HUES48 (cell line): Measurements from ENCODE around the gene MIOX.

ENCODE experiments used
- H3K27ac ChIP-seq: one replicate; pipeline ENCODE4 v1.7.0; 2013; ENCODE audit warnings: low read depth, low read length, inconsistent platforms
- H3K27me3 ChIP-seq: 2 replicates; pipeline ENCODE4 v1.6.1; 2013; ENCODE audit warnings: mild to moderate bottlenecking, low read length; ENCODE audit not compliant: control insufficient read depth, insufficient read depth
- H3K36me3 ChIP-seq: 2 replicates; pipeline ENCODE4 v1.6.1; 2013; ENCODE audit warnings: low read length; ENCODE audit not compliant: control insufficient read depth, insufficient read depth
- H3K4me1 ChIP-seq: 2 replicates; pipeline ENCODE4 v1.6.1; 2013; ENCODE audit warnings: mild to moderate bottlenecking, low read length; ENCODE audit not compliant: control insufficient read depth, insufficient read depth
- H3K4me3 ChIP-seq: 2 replicates; pipeline ENCODE4 v1.5.1; 2013; ENCODE audit warnings: mild to moderate bottlenecking, low read depth, low read length
- H3K9ac ChIP-seq: 2 replicates; pipeline ENCODE4 v1.6.1; 2013; ENCODE audit warnings: mild to moderate bottlenecking, low read depth, low read length, moderate library complexity
- H3K9me3 ChIP-seq: 2 replicates; pipeline ENCODE4 v1.6.1; 2013; ENCODE audit warnings: low read length; ENCODE audit not compliant: control insufficient read depth, insufficient read depth

Gene MIOX

DNA sequence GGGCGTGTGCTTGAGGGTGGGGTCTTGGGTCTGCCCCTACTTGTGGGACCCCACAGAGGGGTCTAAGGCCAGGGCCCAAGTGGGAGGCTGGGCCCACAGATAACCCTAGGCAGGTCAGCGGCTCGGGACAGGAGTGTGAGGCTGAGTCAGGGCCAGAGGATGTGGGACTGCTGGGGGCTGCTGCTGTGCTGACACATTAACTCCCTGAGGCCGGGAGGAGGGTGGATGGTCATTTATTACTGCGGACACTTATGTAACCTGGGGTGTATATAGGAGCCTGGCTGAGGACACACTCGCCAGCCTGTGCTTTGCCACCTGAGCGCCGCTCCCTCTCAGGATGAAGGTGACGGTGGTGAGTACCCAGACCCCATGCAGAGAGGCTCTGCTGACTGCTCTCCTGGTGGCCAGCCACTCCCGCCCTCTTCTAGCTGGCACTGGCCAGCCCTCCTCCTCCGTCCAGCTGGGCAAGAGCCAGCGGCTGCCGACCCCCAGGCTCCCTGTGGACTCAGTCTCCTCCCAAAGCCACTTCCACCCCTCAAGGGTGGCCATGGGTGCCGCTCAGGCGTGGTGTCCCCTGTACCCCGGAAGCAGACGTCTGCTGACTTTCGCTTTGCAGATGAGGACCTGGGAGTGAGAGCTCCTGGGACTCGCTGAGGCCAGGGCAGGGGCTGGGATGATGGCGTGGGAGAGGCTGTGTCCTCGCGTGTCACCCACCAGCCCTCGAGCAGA, at the start of gene MIOX:
Gene MIOX (plus strand): TSS at position 299 of the 729 bp plus-strand sequence. CDS start 39 bp downstream, at position 338.
- Histone ChIP-seq H3K27ac (no peak within 1 kb of the TSS), H3K27me3 (no peaks in the 10 kb centered on the region), H3K9me3 (no peaks in the 10 kb centered on the region), H3K4me3 (no peak within 1 kb of the TSS), H3K4me1 (no peaks in the 10 kb centered on the region), H3K9ac (no peak within 1 kb of the TSS), H3K36me3 (no peaks in the 10 kb centered on the region)

DNA sequence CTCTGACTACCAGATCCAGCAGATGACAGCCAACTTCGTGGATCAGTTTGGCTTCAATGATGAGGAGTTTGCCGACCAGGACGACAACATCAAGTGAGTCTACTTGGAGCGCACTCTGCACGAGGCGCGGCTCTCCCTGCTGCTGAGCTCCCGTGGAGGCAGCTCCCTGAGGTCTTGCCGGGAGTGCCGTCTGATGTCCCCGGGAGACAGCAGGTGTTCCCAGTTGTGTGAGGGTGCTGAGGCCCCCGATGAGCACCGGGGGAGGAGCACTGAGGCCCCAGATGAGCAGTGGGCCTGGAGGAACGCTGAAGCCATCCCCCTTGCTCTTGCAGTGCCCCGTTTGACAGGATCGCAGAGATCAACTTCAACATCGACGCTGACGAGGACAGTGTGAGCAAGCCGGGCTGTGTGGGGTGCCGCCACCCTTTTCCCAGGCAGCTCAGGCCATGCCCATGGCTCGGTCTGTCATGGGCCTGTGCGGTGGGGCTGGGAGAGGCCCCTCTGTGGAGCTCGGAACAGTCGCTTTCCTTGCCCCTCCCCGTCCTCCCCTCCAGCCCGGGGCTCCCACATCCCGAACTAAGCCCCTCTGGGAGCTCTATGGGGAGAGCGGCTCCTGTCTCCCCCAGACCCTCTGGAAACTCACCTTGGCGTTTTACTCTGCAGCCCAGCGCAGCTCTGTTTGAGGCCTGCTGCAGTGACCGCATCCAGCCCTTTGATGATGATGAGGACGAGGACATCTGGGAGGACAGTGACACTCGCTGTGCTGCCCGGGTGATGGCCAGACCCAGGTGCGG, 49.0 kb upstream of the MIOX start:
- Histone ChIP-seq H3K9ac (no peak overlapping the region), H3K9me3 (no peaks in the 10 kb centered on the region), H3K27me3 (no peaks in the 10 kb centered on the region), H3K4me3 (no peak overlapping the region), H3K4me1 (no peaks in the 10 kb centered on the region), H3K36me3 (peaks cover 58% of the 10 kb centered on the region), H3K27ac (no peak overlapping the region)

- H3K36me3 ChIP-seq: peaks cover 58% of the 10 kb centered on the region
- H3K9ac ChIP-seq: no peak overlapping the region
- no peak overlapping the region for H3K4me3 ChIP-seq
- no peaks in the 10 kb centered on the region for H3K9me3 ChIP-seq
- H3K27me3 ChIP-seq: no peaks in the 10 kb centered on the region
- H3K4me1 ChIP-seq: no peaks in the 10 kb centered on the region
- H3K27ac ChIP-seq: no peak overlapping the region
Measured at GRCh38 chr22:50438305-50439275, 48.1 kb upstream of the MIOX start.

DNA sequence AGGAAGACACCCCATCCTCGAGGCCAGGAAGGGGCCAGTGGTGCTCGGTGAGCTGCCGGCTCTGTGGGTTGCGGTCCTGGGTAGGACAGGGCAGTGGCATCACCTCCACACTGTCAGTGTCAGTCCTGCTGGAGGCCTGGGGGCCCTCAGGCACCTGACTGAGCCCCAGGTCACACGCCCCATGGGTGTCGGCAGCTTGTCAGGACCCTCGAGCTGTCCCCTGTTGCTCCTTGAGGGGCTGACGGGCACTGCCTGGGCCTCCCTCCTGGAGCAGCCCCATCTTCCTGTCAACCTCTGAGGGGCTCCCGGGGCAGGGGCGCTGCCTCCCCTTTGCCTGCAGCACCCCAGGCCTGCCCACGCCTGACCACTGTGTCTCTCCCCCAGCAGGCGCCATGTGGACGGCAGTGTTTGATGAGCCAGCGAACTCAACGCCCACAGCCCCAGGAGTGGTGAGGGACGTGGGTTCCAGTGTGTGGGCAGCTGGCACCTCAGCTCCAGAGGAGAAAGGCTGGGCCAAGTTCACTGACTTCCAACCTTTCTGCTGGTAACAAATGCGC, 47.3 kb upstream of the MIOX start:
- H3K9me3 ChIP-seq: no peaks in the 10 kb centered on the region
- H3K4me1 ChIP-seq: no peaks in the 10 kb centered on the region
- H3K4me3 ChIP-seq: no peak overlapping the region
- no peak overlapping the region for H3K9ac ChIP-seq
- H3K36me3 ChIP-seq: peaks cover 58% of the 10 kb centered on the region
- H3K27ac ChIP-seq: no peak overlapping the region
- no peaks in the 10 kb centered on the region for H3K27me3 ChIP-seq

- H3K4me3 ChIP-seq: no peak overlapping the region
- peaks cover 61% of the 10 kb centered on the region for H3K36me3 ChIP-seq
- H3K27me3 ChIP-seq: no peaks in the 10 kb centered on the region
- no peaks in the 10 kb centered on the region for H3K9me3 ChIP-seq
- H3K27ac ChIP-seq: no peak overlapping the region
- H3K9ac ChIP-seq: no peak overlapping the region
- H3K4me1 ChIP-seq: no peaks in the 10 kb centered on the region
Measured at GRCh38 chr22:50439871-50440331, 46.8 kb upstream of the MIOX start.

GRCh38 chr22:50440544-50441249, 46.0 kb upstream of the MIOX start:
- H3K4me3 ChIP-seq: no peak overlapping the region
- H3K27ac ChIP-seq: no peak overlapping the region
- no peaks in the 10 kb centered on the region for H3K9me3 ChIP-seq
- H3K36me3 ChIP-seq: peaks cover 60% of the 10 kb centered on the region
- no peaks in the 10 kb centered on the region for H3K27me3 ChIP-seq
- H3K4me1 ChIP-seq: no peaks in the 10 kb centered on the region
- H3K9ac ChIP-seq: no peak overlapping the region

DNA sequence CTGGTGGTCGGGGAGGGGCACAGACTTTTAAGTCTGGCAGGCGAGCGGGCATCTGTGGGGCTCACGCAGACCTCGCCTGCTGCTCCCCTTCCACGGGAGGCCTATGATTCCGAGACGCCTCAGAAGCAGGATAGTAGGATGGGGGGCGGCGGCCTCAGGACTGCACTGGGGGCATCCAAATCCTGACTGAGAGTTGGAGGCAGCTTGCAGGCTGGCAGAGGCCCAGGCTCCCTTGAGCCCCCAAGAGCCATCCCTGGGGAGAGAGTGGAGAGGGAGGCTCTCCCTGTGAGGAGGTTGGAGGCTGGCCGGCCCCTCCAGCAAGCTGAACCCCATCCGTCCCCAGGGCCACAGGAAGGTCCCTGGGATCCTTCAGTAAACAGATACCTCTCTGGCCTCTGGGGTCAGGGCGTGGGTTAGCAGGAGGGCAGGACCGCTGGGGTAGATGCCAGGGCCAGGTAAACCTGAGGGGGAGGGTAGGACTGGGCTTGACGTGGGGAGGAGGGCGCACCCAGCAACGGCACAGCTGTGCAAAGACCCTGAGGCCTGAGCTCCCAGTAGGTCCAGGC, 45.1 kb upstream of the MIOX start:
- H3K4me3 ChIP-seq: no peak overlapping the region
- H3K9ac ChIP-seq: no peak overlapping the region
- H3K9me3 ChIP-seq: no peaks in the 10 kb centered on the region
- H3K36me3 ChIP-seq: peaks cover 58% of the 10 kb centered on the region
- H3K4me1 ChIP-seq: no peaks in the 10 kb centered on the region
- no peaks in the 10 kb centered on the region for H3K27me3 ChIP-seq
- no peak overlapping the region for H3K27ac ChIP-seq

DNA sequence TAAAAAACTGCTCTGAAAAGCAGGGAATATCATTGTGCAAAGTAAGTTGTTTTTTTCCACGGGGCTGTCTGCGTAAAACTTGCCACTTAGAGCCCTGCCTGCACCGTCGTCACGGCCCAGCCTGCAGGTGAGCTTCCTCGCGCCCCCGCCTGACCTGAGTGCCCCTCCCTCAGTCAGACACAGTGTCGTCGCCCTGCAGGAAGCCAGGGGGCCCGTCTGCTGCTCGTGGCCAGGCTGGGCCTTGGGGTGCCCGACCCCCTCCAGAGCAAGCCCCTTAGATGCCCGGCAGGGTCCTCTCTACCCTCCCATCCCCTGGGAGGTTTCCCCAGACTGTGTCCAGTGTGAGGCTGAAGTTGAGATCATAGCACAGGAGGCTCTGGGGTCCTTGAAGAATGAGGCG, 43.5 kb upstream of the MIOX start:
- H3K4me1 ChIP-seq: no peaks in the 10 kb centered on the region
- H3K27ac ChIP-seq: no peak overlapping the region
- peaks cover 62% of the 10 kb centered on the region for H3K36me3 ChIP-seq
- H3K27me3 ChIP-seq: no peaks in the 10 kb centered on the region
- H3K4me3 ChIP-seq: no peak overlapping the region
- H3K9ac ChIP-seq: no peak overlapping the region
- no peaks in the 10 kb centered on the region for H3K9me3 ChIP-seq

DNA sequence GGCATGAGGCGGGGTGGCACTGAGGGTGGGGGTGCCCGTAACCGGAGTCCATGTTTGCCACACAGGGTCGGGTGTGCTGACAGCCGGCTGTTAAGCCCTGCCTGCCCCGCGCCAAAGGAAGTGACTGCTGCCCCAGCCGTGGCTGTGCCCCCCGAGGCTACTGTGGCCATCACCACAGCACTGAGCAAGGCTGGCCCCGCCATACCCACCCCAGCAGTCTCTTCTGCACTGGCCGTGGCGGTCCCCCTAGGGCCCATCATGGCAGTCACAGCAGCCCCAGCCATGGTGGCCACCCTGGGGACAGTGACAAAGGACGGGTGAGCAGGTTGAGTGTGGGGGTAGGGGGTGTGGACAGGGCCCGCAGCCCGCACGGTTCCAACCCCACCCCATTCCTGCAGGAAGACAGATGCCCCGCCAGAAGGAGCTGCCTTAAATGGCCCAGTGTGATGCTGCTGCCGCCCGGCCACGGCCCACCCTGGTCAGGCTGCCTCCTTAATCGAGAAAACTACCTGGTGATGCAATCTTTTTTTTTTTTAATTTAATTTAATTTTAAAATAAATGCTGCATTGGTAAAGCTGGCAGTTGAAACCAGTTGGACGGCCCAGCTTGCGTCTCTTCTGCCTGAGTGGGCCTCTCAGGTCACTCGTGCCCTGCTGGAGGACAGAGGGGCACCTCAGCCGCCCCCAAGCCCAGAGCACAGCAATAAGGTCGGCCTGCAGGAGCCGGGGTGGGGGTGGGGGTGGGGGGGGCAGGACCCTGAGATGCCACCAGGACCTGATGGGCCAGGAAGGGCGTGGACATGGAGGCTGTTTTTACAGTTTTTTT, 42.6 kb upstream of the MIOX start:
- Histone ChIP-seq H3K36me3 (peaks cover 62% of the 10 kb centered on the region), H3K9ac (no peak overlapping the region), H3K9me3 (no peaks in the 10 kb centered on the region), H3K27ac (no peak overlapping the region), H3K4me1 (no peaks in the 10 kb centered on the region), H3K27me3 (no peaks in the 10 kb centered on the region), H3K4me3 (no peak overlapping the region)
